NCI-H146 treated with DMSO at 0.1 percent for 48 hours (cell line): Measurements from ENCODE around the gene CDKAL1.

Source experiments
- DNase-seq: peaks from one replicate; lab custom pipeline; 2025; ENCODE audit not compliant: unreplicated experiment; lab: John Stamatoyannopoulos, UW

The CDKAL1 gene

GRCh38 chr6:20670750-20671149, 136.5 kb downstream of the CDKAL1 start:
- no peak for DNase-seq

GRCh38 chr6:20672038-20672437, 137.8 kb downstream of the CDKAL1 start:
- DNase-seq: no peak

GRCh38 chr6:20673458-20673857, 139.2 kb downstream of the CDKAL1 start:
- DNase-seq: no peak

GRCh38 chr6:20674664-20675063, 140.4 kb downstream of the CDKAL1 start:
- DNase-seq: no peak

GRCh38 chr6:20678831-20679352, 144.6 kb downstream of the CDKAL1 start:
- DNase-seq: no peak

GRCh38 chr6:20680697-20681165, 146.5 kb downstream of the CDKAL1 start:
- DNase-seq: no peak

- DNase-seq: peak; percentile 49
Observed at GRCh38 chr6:20681243-20681684, 147.0 kb downstream of the CDKAL1 start.

- no peak for DNase-seq
Observed at GRCh38 chr6:20684474-20684873, 150.2 kb downstream of the CDKAL1 start.

GRCh38 chr6:20686142-20686541, 151.9 kb downstream of the CDKAL1 start:
- DNase-seq: peak; percentile 53

- no peak for DNase-seq
Observed at GRCh38 chr6:20687494-20687893, 153.2 kb downstream of the CDKAL1 start.

GRCh38 chr6:20688710-20689500, 154.6 kb downstream of the CDKAL1 start:
- DNase-seq: peak; percentile 18

GRCh38 chr6:20691185-20691584, 156.9 kb downstream of the CDKAL1 start:
- DNase-seq: peak; percentile 72

GRCh38 chr6:20692023-20692422, 157.8 kb downstream of the CDKAL1 start:
- no peak for DNase-seq

- DNase-seq: no peak
Observed at GRCh38 chr6:20693466-20694063, 159.3 kb downstream of the CDKAL1 start.

- DNase-seq: no peak
Observed at GRCh38 chr6:20696676-20697075, 162.4 kb downstream of the CDKAL1 start.

- no peak for DNase-seq
Observed at GRCh38 chr6:20698675-20699074, 164.4 kb downstream of the CDKAL1 start.

GRCh38 chr6:20699402-20699801, 165.1 kb downstream of the CDKAL1 start:
- DNase-seq: peak; percentile 53

GRCh38 chr6:20700375-20700774, 166.1 kb downstream of the CDKAL1 start:
- peak; percentile 60 for DNase-seq

GRCh38 chr6:20702366-20702765, 168.1 kb downstream of the CDKAL1 start:
- no peak for DNase-seq

- no peak for DNase-seq
Observed at GRCh38 chr6:20703049-20703448, 168.8 kb downstream of the CDKAL1 start.

- peak; percentile 53 for DNase-seq
Observed at GRCh38 chr6:20704325-20705025, 170.2 kb downstream of the CDKAL1 start.

GRCh38 chr6:20705741-20706140, 171.5 kb downstream of the CDKAL1 start:
- peak; percentile 76 for DNase-seq
